Esophagus squamous epithelium (tissue), 4 donors: ENCODE data around the gene PPFIBP1.

Experiments used
- CTCF ChIP-seq, 6 experiments: fragments of 450-650 bp in 4 of 6; fragments of 200-600 bp in 2 of 6; sonication (generic) in 2 of 6; IDR thresholded peaks; one replicate each; pipeline ENCODE4 v1.5.1; 2016 to 2019; ENCODE audit warnings: antibody characterized with exemption in 6 of 6, mild to moderate bottlenecking in 4 of 6, moderate library complexity in 4 of 6
- POLR2A ChIP-seq, 4 donors: fragments of 450-650 bp; IDR thresholded peaks; one replicate each; pipeline ENCODE4 v1.6.1; 2017; ENCODE audit warnings: antibody characterized with exemption in 4 of 4, mild to moderate bottlenecking in 4 of 4, moderate library complexity in 3 of 4

- TF ChIP-seq CTCF (IDR thresholded peaks at IDR 0.05), result no peak
- TF ChIP-seq POLR2A (IDR thresholded peaks at IDR 0.05), result no peak
These were observed 162.1 kb downstream of the PPFIBP1 start for GRCh38 chr12:27686147-27686546.
